Measurements from ENCODE around the gene SMC2. TPM values are rescaled to one million over a fixed set of nuclear protein-coding genes. Genes with fewer than 3 reads are reported as not detected.

The SMC2 gene
- total and polyA plus RNA-seq, 2 of the 13 experiments (the other 11 are each of a cell fraction or from before 2014, with no cell fraction given): 5.6 to 36.7 TPM

- intact Hi-C loops (cut with micrococcal nuclease; ENCODE audit: unreplicated experiment): no loop called here
- peaks cover 15% of the 10 kb centered on the region for H3K4me1 ChIP-seq (ENCODE audit: insufficient read depth, low read length)
- H3K27ac ChIP-seq (ENCODE audit: extremely low read length, insufficient read depth, low read length): no peak overlapping the region
- TF ChIP-seq ARID2 (CRISPR knock-in tag; IDR thresholded peaks at IDR 0.05; ENCODE audit: borderline replicate concordance) (no peak), ETV5 (CRISPR knock-in tag; IDR thresholded peaks at IDR 0.05; ENCODE audit: borderline replicate concordance) (no peak), ZSCAN21 (CRISPR knock-in tag; IDR thresholded peaks at IDR 0.05; ENCODE audit: borderline replicate concordance) (no peak), LBX2 (CRISPR knock-in tag; IDR thresholded peaks at IDR 0.05; ENCODE audit: borderline replicate concordance) (no peak), ATF7 (IDR thresholded peaks at IDR 0.05) (0 out of 2 replicates have a peak, but pooled peaks have one; percentile 9), ATF7 (CRISPR knock-in tag; IDR thresholded peaks at IDR 0.05) (no peak), ZNF547 (CRISPR knock-in tag; IDR thresholded peaks at IDR 0.05) (no peak), ZKSCAN8 (CRISPR knock-in tag; IDR thresholded peaks at IDR 0.05; ENCODE audit: borderline replicate concordance) (no peak)
- TF ChIP-seq, protein P1, sequence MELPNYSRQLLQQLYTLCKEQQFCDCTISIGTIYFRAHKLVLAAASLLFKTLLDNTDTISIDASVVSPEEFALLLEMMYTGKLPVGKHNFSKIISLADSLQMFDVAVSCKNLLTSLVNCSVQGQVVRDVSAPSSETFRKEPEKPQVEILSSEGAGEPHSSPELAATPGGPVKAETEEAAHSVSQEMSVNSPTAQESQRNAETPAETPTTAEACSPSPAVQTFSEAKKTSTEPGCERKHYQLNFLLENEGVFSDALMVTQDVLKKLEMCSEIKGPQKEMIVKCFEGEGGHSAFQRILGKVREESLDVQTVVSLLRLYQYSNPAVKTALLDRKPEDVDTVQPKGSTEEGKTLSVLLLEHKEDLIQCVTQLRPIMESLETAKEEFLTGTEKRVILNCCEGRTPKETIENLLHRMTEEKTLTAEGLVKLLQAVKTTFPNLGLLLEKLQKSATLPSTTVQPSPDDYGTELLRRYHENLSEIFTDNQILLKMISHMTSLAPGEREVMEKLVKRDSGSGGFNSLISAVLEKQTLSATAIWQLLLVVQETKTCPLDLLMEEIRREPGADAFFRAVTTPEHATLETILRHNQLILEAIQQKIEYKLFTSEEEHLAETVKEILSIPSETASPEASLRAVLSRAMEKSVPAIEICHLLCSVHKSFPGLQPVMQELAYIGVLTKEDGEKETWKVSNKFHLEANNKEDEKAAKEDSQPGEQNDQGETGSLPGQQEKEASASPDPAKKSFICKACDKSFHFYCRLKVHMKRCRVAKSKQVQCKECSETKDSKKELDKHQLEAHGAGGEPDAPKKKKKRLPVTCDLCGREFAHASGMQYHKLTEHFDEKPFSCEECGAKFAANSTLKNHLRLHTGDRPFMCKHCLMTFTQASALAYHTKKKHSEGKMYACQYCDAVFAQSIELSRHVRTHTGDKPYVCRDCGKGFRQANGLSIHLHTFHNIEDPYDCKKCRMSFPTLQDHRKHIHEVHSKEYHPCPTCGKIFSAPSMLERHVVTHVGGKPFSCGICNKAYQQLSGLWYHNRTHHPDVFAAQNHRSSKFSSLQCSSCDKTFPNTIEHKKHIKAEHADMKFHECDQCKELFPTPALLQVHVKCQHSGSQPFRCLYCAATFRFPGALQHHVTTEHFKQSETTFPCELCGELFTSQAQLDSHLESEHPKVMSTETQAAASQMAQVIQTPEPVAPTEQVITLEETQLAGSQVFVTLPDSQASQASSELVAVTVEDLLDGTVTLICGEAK (IDR thresholded peaks at IDR 0.05): no peak
- TF ChIP-seq, protein P1 (CRISPR knock-in tag; IDR thresholded peaks at IDR 0.05): no peak
- H3K9me3 ChIP-seq (ENCODE audit: low read length): no peaks in the 10 kb centered on the region
- no peaks in the 10 kb centered on the region for H4K20me1 ChIP-seq (ENCODE audit: insufficient read depth, low read length)
- H3K79me2 ChIP-seq (ENCODE audit: insufficient read depth, low read length): no peaks in the 10 kb centered on the region
- ATAC-seq (no peak), FAIRE-seq (no peak), DNase-seq (ENCODE audit: low spot score) (no peak)
- H3K27me3 ChIP-seq (ENCODE audit: control insufficient read depth in 1 of 2, insufficient read depth in 2 of 2, low read length in 2 of 2): no peaks in the 10 kb centered on the region
- no peaks in the 10 kb centered on the region for H3K36me3 ChIP-seq (replicated peaks in 1 of 2; ENCODE audit: control insufficient read depth in 1 of 2, insufficient read depth in 2 of 2, low read length in 2 of 2)
- 1% methylated on average over 2 of the region's 2 CpGs for WGBS (ENCODE audit: low lambda C conversion rate)
- BruUV-seq (replicated peaks): no TSS peak
- H3K4me3 ChIP-seq (replicated peaks in 1 of 3; ENCODE audit: insufficient read depth in 1 of 3, low read depth in 2 of 3, low read length in 3 of 3): no peak overlapping the region
- H3K4me2 ChIP-seq (ENCODE audit: low read depth, low read length): no peak overlapping the region
- POLR2A ChIA-PET: no interaction called here
- no peak overlapping the region for H3K9ac ChIP-seq (ENCODE audit: insufficient read depth, low read depth, low read length)
- CTCF ChIA-PET (ENCODE audit: low intra/inter-chr PET ratio, low total read pairs): no interaction called here
- in situ Hi-C loops (cut with HindIII; ENCODE audit: extremely low pct_ligation_motif_present, low pct_unique_long_range_greater_than_20kb): no loop called here
- H2AFZ ChIP-seq (ENCODE audit: low read length): no peak overlapping the region
These were observed 5.7 kb upstream of the SMC2 start for GRCh38 chr9:104088416-104088815.

All from HepG2 (cell line).